Smooth muscle cell of the brain vasculature (primary cell): Measurements from ENCODE around the gene ARL10.
"Not testable (repeated sequence)": the region's sequence is repeated elsewhere in the genome, so short reads cannot be mapped to it uniquely, and the experiment has no call there.

Experiments
- DNase-seq: peaks from one replicate; pipeline ENCODE4 v3.0.0-alpha.2; 2012; ENCODE audit warnings: low read depth, low spot score

The ARL10 gene

DNA sequence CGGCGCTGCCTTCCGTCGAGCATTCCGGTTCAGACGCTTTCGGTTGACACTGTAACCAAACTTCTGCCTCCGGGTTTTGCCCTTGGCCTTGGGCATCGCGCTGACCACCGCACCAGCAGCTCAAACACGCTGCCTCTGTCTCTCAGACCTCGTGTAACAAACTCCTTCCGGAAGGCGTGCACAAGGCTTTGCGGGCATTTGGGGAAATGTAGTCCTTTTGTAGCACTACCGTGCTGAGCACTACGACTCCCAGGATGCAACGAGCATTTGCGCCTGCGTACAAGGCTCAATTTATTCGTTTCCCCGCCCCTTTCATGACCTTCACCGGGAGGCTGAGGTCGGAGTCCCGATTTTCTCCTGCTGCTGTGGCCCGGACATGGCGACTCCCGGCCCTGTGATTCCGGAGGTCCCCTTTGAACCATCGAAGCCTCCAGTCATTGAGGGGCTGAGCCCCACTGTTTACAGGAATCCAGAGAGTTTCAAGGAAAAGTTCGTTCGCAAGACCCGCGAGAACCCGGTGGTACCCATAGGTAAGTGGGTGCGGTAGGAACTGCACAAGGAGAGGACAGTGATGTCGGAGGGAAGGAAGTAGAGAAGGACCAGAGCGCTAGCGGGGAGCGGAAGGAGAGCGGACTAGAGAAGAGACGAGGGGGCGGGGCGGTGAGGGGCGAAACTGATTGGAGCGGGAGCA, 23.3 kb downstream of the ARL10 start, which contains the start of the genes HIGD2A and NOP16:
Gene HIGD2A (plus strand): TSS at position 308 of the 691 bp plus-strand sequence. CDS start 69 bp downstream, at position 377.
Gene NOP16 (minus strand): TSS at position 155 of the 691 bp plus-strand sequence. CDS start 59 bp downstream, at position 96.
- peak; percentile 98 for DNase-seq

DNA sequence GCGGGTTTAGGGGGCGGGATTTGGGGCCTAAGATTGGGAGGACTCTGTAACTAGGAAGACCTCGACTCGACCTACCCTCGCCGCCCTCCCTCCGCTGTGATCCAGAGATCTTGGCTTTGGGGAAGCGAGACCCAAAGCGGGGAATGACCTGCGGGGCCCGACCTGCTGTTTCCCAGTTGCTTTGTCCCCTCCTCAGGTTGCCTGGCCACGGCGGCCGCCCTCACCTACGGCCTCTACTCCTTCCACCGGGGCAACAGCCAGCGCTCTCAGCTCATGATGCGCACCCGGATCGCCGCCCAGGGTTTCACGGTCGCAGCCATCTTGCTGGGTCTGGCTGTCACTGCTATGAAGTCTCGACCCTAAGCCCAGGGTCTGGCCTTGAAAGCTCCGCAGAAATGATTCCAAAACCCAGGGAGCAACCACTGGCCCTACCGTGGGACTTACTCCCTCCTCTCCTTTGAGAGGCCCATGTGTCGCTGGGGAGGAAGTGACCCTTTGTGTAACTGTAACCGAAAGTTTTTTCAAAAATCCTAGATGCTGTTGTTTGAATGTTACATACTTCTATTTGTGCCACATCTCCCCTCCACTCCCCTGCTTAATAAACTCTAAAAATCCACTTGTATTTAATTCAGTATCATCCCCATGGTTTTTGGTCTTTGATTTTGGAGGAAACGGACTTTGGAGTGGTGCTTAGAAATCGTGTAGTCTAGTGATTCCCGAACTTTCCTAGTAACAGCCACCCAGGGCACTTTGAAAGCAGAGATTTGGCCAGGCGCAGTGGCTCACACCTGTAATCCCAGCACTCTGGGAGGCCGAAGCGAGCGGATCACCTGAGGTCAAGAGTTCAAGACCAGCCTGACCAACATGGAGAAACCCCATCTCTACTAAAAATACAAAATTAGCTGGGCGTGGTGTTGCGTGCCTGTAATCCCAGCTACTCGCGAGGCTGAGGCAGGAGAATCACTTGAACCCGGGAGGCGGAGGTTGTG, 24.1 kb downstream of the ARL10 start:
- DNase-seq, result no peak

DNA sequence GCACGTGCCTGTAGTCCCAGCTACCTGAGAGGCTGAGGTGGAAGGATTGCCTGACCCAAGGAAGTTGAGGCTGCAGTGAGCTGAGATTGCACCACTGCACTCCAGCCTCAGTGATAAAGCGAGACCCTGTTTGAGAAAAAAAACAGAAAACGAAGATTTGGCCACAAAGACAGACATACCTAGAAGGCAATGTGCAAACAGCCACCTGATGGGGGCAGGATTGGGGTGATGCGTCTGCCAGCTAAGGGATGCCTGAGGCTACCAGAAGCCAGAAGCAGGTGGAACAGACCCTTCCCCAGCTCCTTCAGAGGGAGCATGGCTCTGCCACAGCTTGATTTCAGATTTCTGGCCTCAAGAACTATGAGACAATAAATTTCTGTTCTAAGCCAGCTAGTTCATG, 26.2 kb downstream of the ARL10 start:
- DNase-seq, result no peak

DNA sequence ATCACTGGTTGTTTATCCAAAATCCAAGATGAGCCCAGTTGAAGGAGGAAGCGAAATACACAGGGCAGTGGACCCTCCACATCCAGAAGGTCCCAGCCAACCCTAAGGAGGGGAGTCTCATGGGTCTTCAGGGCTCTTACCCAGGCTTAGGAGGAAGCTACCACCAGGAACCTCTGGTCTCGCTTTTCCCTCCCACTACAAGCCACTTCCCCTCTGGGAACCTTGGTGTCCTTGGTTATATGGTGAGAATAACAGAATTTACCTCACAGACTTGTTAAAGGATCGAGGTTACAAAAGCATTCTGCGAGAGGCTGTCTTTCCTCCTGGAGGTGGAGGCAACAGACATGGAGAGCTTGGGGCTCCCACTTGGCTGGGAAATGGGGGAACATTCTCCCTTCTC, 26.7 kb downstream of the ARL10 start:
- no peak for DNase-seq

GRCh38 chr5:176392526-176392925, 27.2 kb downstream of the ARL10 start:
- no peak for DNase-seq

GRCh38 chr5:176394096-176394495, 28.8 kb downstream of the ARL10 start:
- DNase-seq, result no peak

- DNase-seq, result no peak
Observed at GRCh38 chr5:176394881-176395675, 29.8 kb downstream of the ARL10 start.

GRCh38 chr5:176396330-176396729, 31.0 kb downstream of the ARL10 start:
- DNase-seq, result no peak

- no peak for DNase-seq
Observed at GRCh38 chr5:176397736-176398420, 32.6 kb downstream of the ARL10 start.

DNA sequence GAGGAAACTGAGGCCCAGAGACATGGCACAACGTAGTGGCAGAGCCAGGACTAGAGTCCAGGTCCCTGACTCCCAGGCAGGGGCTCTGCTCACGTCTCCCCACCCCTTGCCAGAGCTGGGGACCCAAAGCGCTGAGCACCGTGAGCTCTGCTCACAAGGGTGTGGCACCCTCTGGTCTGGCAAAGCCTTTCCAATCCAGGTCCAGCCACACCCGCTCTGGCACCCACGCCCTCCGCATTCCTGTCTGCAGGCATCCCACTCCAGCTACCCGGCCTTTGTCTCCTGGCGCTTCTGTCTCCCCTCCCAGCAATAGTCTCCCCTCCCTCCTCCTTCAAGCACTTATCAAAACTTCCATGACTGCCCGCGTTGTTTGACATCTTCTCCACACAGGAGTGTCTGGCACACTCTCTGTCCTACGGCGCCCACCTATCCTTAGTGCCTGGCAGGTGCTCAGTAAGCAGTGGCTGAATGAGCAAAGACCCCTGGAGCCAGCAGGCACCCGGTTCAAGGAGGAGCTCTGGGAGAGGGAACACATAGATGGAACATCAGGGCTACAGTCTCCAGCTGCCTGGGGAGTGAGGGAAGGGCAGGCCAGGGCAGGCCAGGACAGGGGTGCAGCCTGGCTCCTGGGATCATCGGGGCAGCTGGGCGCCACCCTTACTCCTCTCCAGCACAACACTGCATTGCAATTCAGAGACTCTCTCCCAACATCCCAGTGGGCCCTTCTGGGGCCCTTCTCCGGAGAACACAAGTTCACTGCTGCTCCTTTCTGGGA, 35.3 kb downstream of the ARL10 start:
- no peak for DNase-seq

DNA sequence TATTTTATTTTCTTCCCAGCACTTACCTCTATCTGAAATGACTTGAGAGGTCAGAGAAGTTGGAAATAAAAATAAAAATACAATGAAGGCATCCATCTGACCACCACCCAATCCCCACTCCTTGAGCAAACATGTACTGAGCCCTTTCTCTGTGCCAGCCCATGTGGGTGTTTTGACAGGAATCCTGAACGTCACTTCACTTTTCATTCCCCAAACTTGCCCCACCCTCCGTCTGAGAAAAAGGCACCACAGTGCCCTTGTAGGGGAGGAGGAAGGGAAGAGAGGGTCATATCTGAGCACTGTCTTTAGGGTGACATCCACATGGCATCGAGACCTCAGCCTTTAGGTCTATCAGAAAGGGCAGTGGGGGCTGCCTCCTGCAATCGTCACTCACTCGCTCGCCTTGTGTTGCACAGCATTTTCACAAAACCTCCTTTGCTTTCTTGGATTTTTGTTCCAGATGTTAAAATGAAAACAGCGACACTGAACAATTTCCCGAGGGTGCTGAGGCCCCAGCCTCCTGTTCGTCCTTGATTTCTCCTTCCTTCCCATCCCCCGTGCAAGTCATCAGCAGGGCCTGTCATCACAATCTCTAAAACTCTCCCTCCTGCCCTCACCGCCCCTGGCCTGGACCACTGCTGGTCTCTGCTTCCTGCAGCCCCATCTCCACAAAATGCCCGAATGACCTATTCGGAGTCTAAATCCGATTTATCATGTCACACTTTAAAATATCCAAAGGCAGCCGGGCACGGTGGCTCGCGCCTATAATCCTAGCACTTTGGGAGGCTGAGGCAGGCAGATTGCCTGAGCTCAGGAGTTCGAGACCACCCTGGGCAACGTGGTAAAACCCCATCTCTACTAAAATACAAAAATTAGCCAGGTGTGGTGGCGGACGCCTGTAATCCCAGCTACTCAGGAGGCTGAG, 36.3 kb downstream of the ARL10 start:
- DNase-seq, result no peak

GRCh38 chr5:176405656-176406435, 40.6 kb downstream of the ARL10 start:
- no peak for DNase-seq

DNA sequence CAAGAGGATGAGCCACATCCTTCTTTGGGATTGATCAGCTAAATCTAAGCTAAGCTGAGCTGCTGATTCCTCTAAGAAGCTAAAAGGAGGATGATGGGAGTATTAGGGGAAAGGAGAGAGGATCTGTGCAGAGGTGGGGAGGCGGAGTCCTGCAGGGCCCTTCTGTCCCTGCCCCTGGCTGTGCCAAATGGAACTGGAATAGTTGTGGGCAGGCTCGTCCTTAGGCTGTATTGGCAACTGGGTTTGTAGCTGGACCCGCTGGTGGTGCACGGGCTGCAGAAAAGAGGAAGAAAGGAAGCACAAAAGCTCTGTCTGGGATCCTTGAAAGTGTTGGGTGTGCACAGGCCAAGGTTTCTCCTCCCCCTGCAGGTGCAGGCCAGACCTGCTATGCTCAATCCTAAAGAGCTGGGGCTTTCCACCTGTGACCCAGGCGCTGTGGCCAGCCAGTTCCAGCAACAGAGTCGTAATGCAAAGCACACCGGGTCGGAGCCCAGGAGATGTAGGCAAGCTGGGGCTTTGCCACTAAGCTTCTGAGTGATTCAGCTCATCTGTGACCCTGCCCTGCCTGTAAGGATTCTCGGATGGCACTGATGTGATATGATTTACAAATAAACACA, 41.3 kb downstream of the ARL10 start:
- DNase-seq, result no peak

DNA sequence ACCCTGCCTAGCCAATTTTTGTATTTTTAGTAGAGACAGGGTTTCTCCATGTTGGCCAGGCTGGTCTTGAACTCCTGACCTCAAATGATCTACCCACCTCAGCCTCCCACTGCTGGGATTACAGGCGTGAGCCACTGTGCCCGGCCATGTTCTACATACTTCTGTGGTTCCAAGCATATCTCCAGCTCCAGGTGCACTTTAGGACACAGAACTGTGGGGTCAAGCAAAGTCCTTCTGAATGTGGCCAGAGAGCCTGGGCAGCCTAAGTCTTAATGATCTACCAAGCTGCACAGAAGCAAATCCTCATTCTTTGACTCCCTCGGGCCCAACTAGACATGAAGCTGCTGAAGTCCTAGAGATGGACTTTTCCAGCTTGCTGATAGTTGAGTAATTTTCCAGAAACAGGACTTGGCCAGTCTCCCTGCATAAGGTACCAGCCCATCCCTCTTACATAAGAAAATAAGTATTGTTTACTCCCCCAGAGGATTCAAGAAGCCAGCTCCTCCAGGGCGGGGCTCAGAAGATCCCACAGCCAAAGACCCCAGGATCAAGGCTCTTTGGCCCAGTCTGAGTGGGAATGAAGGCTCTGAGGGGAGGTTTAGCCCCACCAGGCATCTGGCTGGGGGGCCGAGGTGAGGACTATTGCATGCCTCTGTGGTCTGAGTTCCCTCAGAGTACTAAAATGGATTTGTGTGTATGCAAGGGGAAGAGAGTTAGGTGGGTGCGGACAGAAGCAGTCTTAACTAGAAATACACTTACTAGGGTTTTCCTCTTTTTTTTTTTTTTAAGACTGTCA, 42.4 kb downstream of the ARL10 start:
- DNase-seq, result no peak

- not testable (repeated sequence) for DNase-seq
Observed at GRCh38 chr5:176408252-176408573, 42.9 kb downstream of the ARL10 start.

GRCh38 chr5:176408590-176408989, 43.3 kb downstream of the ARL10 start:
- DNase-seq, result no peak

- no peak for DNase-seq
Observed at GRCh38 chr5:176409765-176410164, 44.5 kb downstream of the ARL10 start.
